ENCODE data around the gene KIF26A. TPM values are rescaled to one million over a fixed set of nuclear protein-coding genes. Genes with fewer than 3 reads are reported as not detected.

The KIF26A gene
- total and polyA plus RNA-seq, 2 donors (not counting 1 experiment from before 2014, with no cell fraction given), result 0.15 TPM; not detected in 1

- ATAC-seq (ENCODE audit: low read depth) (no peak), DNase-seq (no peak)
- no peaks in the 10 kb centered on the region for H3K9me3 Mint-ChIP-seq (ENCODE audit: insufficient read depth)
- POLR2A ChIA-PET, result no interaction called here
- H3K27me3 Mint-ChIP-seq, result no peaks in the 10 kb centered on the region
- no peaks in the 10 kb centered on the region for H3K27me3 ChIP-seq (replicated peaks in 1 of 4; ENCODE audit: control extremely low read depth in 1 of 4, control insufficient read depth in 3 of 4, insufficient read depth in 4 of 4, low read length in 3 of 4)
- CTCF ChIA-PET, result no interaction called here
- H3K36me3 ChIP-seq (replicated peaks in 1 of 2; ENCODE audit: control extremely low read depth in 1 of 2, control insufficient read depth in 1 of 2, extremely low read depth in 1 of 2, insufficient read depth in 2 of 2, low read length in 1 of 2), result no peaks in the 10 kb centered on the region
- WGBS (ENCODE audit: insufficient coverage), result 90% methylated on average over 5 of the region's 5 CpGs
- no peaks in the 10 kb centered on the region for H3K4me1 Mint-ChIP-seq
- no peaks in the 10 kb centered on the region for H3K4me1 ChIP-seq (ENCODE audit: control insufficient read depth in 2 of 2, insufficient read depth in 2 of 2, low read length in 2 of 2)
- H3K9me3 ChIP-seq (ENCODE audit: control extremely low read depth in 1 of 3, control insufficient read depth in 2 of 3, insufficient read depth in 1 of 3, low read length in 2 of 3), result no peaks in the 10 kb centered on the region
- no peak for TF ChIP-seq EZH2 (IDR thresholded peaks at IDR 0.05; ENCODE audit: borderline replicate concordance, insufficient read depth, low read depth, low read length, poor library complexity, severe bottlenecking)
- no peak for TF ChIP-seq CTCF (IDR thresholded peaks at IDR 0.05)
- H3K27ac ChIP-seq (ENCODE audit: low read length in 2 of 2), result no peak overlapping the region
- no peaks in the 10 kb centered on the region for H4K20me1 ChIP-seq (ENCODE audit: control insufficient read depth, insufficient read depth, low read length, poor library complexity, severe bottlenecking)
- no peak overlapping the region for H3K27ac Mint-ChIP-seq
- no peak overlapping the region for H3K4me3 Mint-ChIP-seq
- no peak overlapping the region for H3K9ac ChIP-seq (ENCODE audit: low read length)
- no peak overlapping the region for H3K4me2 ChIP-seq (replicated peaks; ENCODE audit: low read depth, low read length, poor library complexity, severe bottlenecking)
- H3K79me2 ChIP-seq (ENCODE audit: control insufficient read depth, insufficient read depth, low read length), result no peaks in the 10 kb centered on the region
- no peak overlapping the region for H2AFZ ChIP-seq (ENCODE audit: insufficient read depth, low read depth, low read length, poor library complexity, severe bottlenecking)
- H3K4me3 ChIP-seq (ENCODE audit: control extremely low read depth in 1 of 5, extremely low read depth in 1 of 5, insufficient read depth in 1 of 5, low read depth in 2 of 5, low read length in 4 of 5), result no peak overlapping the region
- intact Hi-C loops (cut with micrococcal nuclease), result no loop called here
These were observed 17.8 kb downstream of the KIF26A start for GRCh38 chr14:104156142-104156541.

DNA sequence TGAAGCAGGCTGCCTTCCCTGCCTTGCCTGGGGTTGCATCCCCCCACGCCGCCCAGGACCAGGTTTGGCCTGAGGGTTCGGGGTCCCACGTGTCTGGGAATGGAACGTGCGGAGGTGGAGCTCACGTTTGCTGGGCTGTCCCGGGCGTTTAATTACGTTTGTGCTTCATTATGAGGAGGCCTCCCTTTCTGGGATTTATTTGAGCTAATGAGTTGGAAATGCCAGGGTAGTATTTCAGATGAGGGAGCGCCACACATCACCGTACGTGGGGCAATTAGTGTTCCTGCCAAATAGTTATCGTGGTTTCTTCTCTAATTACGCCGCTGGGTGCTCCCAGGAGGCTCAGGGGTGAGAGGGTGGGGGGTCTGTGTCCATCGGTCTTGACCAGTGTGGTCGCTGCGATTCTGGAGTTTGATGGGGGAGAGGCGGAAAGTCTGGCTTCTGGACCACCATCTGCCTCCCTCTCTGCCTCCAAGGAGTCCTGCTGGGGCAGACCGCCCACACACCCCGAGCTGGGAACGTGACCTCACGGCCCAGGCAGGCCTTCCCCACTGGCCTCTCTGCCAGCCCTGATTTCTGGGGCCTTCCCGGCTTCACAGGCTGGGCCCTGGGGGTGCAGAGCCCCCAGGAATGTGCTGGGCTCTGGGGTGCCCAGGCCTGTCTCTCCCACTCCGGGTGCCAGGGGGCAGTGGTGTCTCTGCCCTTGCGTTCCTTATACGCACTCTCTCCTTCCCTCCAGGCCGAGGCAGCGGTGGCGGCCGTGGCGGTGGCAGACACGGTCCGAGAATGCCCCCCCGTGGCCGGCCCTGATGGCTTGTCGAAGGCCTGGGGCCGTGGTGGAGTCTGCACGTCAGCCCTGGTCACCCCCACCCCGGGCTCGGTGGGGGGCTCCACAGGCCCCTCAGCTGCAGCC, 18.9 kb downstream of the KIF26A start:
- no peak for DNase-seq
- Histone ChIP-seq H3K9ac (ENCODE audit: low read length) (no peak overlapping the region), H3K4me3 (ENCODE audit: control extremely low read depth in 1 of 5, extremely low read depth in 1 of 5, insufficient read depth in 1 of 5, low read depth in 2 of 5, low read length in 4 of 5) (no peak overlapping the region), H3K27ac (ENCODE audit: low read length in 2 of 2) (no peak overlapping the region), H3K27me3 (replicated peaks in 1 of 4; ENCODE audit: control extremely low read depth in 1 of 4, control insufficient read depth in 3 of 4, insufficient read depth in 4 of 4, low read length in 3 of 4) (no peaks in the 10 kb centered on the region), H3K79me2 (ENCODE audit: control insufficient read depth, insufficient read depth, low read length) (no peaks in the 10 kb centered on the region), H3K9me3 (ENCODE audit: control extremely low read depth in 1 of 3, control insufficient read depth in 2 of 3, insufficient read depth in 1 of 3, low read length in 2 of 3) (no peaks in the 10 kb centered on the region), H4K20me1 (ENCODE audit: control insufficient read depth, insufficient read depth, low read length, poor library complexity, severe bottlenecking) (no peaks in the 10 kb centered on the region), H2AFZ (ENCODE audit: insufficient read depth, low read depth, low read length, poor library complexity, severe bottlenecking) (no peak overlapping the region), H3K4me2 (replicated peaks; ENCODE audit: low read depth, low read length, poor library complexity, severe bottlenecking) (no peak overlapping the region), H3K4me1 (ENCODE audit: control insufficient read depth in 2 of 2, insufficient read depth in 2 of 2, low read length in 2 of 2) (no peaks in the 10 kb centered on the region), H3K36me3 (replicated peaks in 1 of 2; ENCODE audit: control extremely low read depth in 1 of 2, control insufficient read depth in 1 of 2, extremely low read depth in 1 of 2, insufficient read depth in 2 of 2, low read length in 1 of 2) (no peaks in the 10 kb centered on the region)
- ATAC-seq (ENCODE audit: low read depth), result no peak
- intact Hi-C loops (cut with micrococcal nuclease), result no loop called here
- POLR2A ChIA-PET, result no interaction called here
- TF ChIP-seq CTCF (IDR thresholded peaks at IDR 0.05), result no peak
- no peak for TF ChIP-seq EZH2 (IDR thresholded peaks at IDR 0.05; ENCODE audit: borderline replicate concordance, insufficient read depth, low read depth, low read length, poor library complexity, severe bottlenecking)
- H3K4me1 Mint-ChIP-seq, result no peaks in the 10 kb centered on the region
- H3K4me3 Mint-ChIP-seq, result no peak overlapping the region
- no peaks in the 10 kb centered on the region for H3K9me3 Mint-ChIP-seq (ENCODE audit: insufficient read depth)
- CTCF ChIA-PET, result no interaction called here
- 92% methylated on average over 42 of the region's 42 CpGs for WGBS (ENCODE audit: insufficient coverage)
- H3K27me3 Mint-ChIP-seq, result no peaks in the 10 kb centered on the region
- no peak overlapping the region for H3K27ac Mint-ChIP-seq
